Embryonic facial prominence (tissue), 1 donor: ENCODE results near the gene PPM1M.

ENCODE experiments used
- DNase-seq: peaks from one replicate; pipeline ENCODE4 v3.0.0-alpha.2; 2016; ENCODE audit errors: extremely low spot score

The PPM1M gene

DNA sequence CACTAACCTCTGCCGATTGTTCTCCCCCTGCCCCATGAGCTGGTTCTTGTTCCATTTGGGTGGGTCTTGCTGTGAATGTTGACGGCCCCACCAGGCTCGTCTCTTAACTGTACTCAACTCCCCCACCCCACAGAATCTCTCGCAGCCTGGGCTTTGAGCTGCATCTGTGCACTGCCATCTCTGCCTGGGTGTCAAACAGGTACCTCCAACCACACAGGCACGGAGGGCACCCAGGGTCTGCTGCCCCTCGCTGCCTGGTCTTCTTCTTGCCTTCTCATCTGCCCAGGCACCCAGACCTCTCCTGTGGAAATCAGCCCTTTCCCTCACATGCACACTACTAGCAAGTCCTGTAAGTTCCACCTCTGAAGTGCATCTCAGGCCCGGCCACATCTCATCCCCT is 30.2 kb upstream of the PPM1M start:
- no peak for DNase-seq

DNA sequence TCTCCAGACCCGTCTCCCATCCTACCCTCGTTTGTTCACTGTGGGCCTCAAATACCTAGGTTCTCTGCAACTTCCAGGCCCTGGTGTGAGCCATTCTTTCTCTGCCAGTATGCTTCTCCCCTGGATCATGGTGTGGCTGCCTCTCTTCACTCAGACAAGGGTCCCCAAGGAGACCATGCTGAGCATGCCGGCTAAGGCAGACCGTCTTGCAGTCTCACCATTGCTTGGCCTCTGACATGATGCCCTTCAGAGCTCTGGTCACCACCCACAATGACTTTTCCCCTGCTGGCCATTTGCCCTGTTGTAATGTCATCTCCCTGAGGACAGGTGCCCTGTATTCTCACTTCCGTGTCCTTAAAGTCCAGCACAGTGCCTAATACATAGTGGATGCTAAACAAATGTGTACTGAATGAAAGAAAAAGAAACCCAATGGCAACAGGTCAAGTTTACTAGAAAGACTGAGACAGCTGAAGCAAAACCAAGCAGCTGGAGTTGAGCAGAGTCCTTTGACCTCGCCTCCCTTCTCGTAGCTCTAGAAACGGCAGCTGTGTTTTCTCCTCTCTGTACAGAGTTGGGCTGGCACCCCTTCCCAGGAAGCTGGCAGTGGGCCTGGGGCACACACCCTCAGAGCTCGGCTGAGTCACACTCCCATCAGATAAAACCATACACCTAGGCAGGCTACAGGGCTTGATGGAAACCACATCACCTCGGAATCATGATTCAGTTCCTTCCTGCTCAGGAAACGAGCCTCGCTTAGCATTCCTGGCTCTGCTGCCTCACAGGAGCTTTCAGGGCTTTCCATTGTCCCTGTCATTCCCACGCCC is 28.8 kb upstream of the PPM1M start:
- DNase-seq = no peak

DNA sequence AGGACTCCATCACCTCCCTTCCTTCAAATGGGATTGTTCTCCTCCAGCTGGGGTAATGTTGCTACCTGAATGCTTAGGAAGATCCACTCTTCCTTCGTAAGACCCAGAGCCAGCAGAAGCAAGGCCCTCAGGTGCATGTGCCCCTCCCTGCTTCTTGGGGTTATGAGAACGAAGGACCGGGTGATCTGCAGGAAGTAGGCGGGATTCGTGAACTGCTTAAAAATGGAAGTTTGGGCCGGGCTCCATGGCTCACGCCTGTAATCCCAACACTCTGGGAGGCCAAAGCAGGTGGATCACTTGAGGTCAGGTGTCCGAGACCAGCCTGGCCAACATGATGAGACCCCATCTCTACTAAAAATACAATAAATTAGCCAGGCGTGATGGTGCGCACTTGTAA is 28.2 kb upstream of the PPM1M start:
- DNase-seq = no peak

GRCh38 chr3:52218026-52218425 is 27.5 kb upstream of the PPM1M start:
- DNase-seq = no peak

- DNase-seq = no peak
Observed at GRCh38 chr3:52218454-52218853, 27.1 kb upstream of the PPM1M start.

DNA sequence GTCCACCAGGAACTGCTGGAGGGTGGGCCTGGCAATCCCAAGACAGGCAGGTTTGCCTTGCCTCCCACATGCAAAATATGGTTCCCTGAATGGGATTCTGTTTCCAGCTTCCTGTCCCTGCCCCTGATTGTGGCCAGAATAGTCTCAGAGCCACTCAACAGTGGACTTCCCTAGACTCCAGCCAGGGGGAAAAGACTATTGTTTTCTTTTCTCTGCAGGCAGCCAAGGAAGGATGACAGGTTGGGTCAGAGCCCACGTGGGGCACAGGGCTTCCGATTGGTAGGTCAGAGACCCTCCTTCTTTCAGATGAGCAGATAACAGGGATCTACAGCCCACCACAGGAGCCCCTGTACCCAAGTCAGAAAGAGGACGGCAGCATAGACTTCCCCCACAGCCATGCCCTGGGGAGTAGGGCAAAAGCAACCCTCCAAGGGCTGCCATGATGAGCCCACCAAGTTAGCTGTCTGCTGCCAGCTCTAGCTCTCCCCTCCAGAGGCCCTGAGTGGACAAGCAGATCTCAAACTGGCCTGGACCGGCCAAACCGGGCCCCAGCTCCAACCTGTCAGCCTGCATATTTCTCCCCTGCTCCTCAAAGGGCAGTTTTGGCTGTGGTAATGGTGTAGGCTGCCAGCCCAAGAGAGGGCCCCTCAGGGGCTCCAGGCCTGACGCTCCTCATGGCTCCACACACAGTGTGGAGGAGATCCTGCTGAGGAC is 26.5 kb upstream of the PPM1M start:
- no peak for DNase-seq

DNA sequence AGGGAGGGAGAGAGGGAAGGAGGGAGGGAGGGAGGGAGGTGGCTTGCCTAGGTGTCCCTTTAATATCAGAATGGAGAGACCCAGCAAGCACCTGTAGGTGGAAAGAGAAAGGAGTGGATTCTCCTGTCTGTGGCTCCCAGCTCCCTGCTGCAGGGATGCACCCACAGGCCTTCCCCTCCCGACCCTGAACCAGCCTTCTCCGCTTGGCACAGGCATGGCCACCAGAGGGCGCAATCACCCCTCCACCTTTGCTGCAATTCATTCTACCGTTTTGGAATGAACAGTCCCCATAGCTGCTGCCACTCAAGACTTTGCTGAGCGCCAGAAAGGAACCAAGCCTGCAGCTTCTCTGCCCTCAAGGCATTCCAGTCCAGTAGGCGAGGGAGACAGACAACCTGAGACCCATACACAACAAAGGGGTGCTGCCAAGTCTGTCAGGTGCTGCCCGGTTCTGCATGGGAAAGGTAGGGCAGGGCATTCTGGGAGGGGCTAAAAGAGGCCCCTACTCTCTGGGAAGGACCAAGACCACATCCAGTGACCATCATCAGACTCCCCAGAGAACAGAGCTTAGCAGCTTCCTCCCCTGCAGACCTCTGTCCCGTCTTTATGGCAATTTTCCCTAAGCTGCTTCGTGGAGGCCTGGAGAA is 25.1 kb upstream of the PPM1M start:
- peak; percentile 71 for DNase-seq

DNA sequence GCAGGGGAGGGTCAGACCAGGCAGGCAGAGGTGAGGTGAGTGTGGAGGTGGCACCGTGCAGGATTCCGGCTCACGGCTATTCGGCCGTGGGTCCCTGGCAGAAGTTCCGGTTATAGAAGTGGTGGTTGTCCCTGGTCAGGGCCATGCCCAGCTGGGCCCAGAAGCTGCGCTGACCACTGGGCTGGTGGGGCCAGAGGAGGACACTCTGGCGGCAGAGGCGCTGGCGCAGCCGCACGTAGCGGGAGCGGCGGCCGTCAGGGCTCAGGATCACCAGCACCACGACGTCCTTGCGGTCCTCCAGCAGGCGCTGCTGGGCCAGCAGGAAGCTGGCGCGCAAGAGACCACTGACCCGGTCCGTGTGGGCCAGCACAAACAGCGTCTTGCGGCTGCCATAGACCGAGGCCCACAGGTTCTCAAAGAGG is 24.4 kb upstream of the PPM1M start:
- DNase-seq = no peak

- no peak for DNase-seq
Observed at GRCh38 chr3:52221563-52222318, 23.8 kb upstream of the PPM1M start.

GRCh38 chr3:52222319-52223221 is 23.0 kb upstream of the PPM1M start:
- DNase-seq = no peak

DNA sequence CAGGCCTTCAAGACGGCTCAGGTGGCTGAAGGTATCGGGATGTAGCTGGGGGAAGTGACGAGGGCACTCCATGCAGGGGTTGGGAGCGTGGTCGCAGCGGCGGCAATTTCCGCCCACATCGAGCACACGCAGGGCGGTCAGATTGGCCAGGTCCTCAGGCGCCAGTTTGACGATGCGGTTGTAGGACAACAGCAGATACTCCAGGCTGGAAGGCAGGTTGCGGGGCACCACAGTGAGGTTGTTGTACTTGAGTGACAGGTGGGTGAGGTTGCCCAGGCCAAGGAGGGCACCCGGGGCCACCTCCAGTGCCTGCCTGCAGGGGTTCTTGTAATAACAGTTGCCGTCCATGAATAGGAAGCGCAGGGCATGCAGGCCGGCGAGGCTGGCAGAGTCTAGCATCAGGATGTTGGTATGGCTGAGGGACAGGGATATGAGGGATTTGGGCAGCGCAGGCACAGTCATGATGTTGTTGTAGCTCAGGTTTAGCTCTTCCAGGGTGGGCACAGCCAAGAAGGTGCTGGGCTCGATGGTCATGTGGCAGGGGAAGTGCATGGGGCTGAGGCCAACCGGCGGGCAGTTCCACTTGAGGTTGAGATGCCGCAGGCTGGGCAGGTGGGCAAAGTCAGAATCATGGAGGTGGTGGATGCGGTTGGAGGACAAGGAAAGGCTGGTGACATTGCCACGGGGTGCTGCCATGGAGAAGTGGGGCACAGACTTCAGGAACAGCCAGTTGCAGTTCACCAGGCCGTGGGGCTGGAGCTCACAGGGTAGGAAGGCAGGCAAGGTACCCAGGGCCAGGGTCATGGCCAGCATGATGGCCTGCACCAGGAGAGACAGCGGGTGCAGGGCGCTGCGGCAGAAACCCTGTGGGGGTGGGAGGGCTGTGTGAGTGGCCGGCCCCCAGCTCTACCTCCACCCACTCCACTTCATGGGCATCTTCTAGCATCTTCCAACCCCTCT is 21.8 kb upstream of the PPM1M start:
- DNase-seq = no peak

GRCh38 chr3:52225452-52226228 is 19.9 kb upstream of the PPM1M start, which contains the start of gene TLR9:
Gene TLR9 (minus strand): TSS chr3:52225645. CDS start chr3:52225529, 116 bp downstream.
- no peak for DNase-seq

- DNase-seq = no peak
Observed at GRCh38 chr3:52226229-52226817, 19.2 kb upstream of the PPM1M start.

GRCh38 chr3:52227117-52227516 is 18.4 kb upstream of the PPM1M start:
- DNase-seq = no peak

DNA sequence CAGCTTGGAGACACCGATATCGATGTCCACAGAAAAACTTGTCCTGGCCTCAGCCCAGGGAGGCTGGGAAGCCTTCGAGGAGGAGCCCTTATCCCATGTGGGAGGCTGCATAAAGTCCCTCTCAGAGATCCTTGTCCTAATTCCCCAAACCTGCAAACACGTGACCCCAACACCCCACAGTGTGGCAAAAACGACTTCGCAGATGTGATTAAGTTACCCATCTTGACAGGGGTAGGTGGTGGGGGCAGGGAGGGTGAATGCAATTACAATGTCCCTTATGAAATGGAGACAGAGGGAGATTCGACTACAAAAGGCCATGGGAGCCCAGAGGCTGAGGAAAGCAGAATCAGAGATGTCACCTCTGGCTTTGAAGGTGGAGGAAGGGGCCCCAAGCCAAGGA is 17.8 kb upstream of the PPM1M start:
- DNase-seq = no peak

GRCh38 chr3:52228266-52228665 is 17.3 kb upstream of the PPM1M start:
- no peak for DNase-seq

DNA sequence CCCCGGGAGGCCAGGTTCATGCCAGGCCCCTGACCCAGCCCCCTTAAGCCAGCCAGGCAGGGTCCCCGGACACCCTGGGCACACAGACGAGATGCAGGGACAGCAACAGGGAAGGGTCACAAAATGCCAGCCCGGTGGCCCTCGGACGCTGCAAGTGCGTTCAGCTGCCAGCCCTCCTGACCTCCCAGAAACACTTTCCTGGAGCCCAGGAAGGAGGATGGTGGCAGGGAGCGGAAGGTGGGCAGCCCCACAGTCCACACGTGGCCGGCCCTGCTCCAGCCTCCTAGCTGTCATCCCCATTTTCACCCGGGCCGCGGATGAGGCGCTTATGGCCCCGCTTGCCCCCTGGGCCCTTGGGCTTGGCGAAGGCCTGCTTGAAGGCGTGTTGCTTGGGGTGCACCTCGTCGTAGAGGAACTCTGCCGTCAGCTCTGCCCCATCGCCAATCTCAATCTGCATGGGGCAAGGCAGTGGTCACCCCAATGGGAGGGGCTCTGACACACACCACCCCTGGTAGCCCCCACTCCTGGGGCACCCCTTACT is 16.7 kb upstream of the PPM1M start:
- DNase-seq = no peak

GRCh38 chr3:52229656-52230055 is 15.9 kb upstream of the PPM1M start:
- DNase-seq = no peak
